Peyer's patch (tissue), 4 donors: ENCODE results near the gene RPL22. TPM values are rescaled to one million over a fixed set of nuclear protein-coding genes. Genes with fewer than 3 reads are reported as not detected.
A peak's percentile ranks its signal among the peaks of the same experiment; 100 is the strongest.
"Not testable (repeated sequence)": the region's sequence is repeated elsewhere in the genome, so short reads cannot be mapped to it uniquely, and the experiment has no call there.

Experiments used
- DNase-seq, 3 donors: peaks; one replicate each; pipeline ENCODE4 v3.0.0-alpha.2; 2017 to 2019
- H3K27ac ChIP-seq, 4 donors: fragments of 200-600 bp; sonication (generic); one replicate each; pipeline ENCODE4 v1.5.1; 2016 to 2019
- H3K27me3 ChIP-seq, 2 donors: fragments of 200-600 bp; sonication (generic); one replicate each; pipeline ENCODE4 v1.5.1; 2019
- H3K36me3 ChIP-seq, 3 donors: fragments of 200-600 bp; sonication (generic); one replicate each; pipeline ENCODE4 v1.5.1; 2016 to 2019
- H3K4me1 ChIP-seq, 4 donors: fragments of 200-600 bp; sonication (generic); one replicate each; pipeline ENCODE4 v1.5.1; 2016 to 2019
- H3K4me3 ChIP-seq, 4 donors: fragments of 200-600 bp; sonication (generic); 1 replicate in 3 of 4; 2 replicates in 1 of 4; pipeline ENCODE4 v1.5.1; 2016 to 2019; ENCODE audit warnings: mild to moderate bottlenecking in 1 of 4
- H3K9me3 ChIP-seq, 4 donors: fragments of 200-600 bp; sonication (generic); one replicate each; pipeline ENCODE4 v1.5.1; 2016 to 2019; ENCODE audit warnings: mild to moderate bottlenecking in 1 of 4
- CTCF ChIP-seq, 6 experiments: fragments of 450-650 bp in 4 of 6; fragments of 200-600 bp in 2 of 6; sonication (generic) in 1 of 6; IDR thresholded peaks; one replicate each; pipeline ENCODE4 v1.5.1; 2017 to 2019; ENCODE audit warnings: antibody characterized with exemption in 6 of 6, mild to moderate bottlenecking in 3 of 6, moderate library complexity in 1 of 6
- POLR2A ChIP-seq, 2 donors: fragments of 450-650 bp; IDR thresholded peaks; one replicate each; pipeline ENCODE4 v1.5.1; 2017; ENCODE audit warnings: antibody characterized with exemption in 2 of 2, mild to moderate bottlenecking in 2 of 2, moderate library complexity in 2 of 2
- total RNA-seq, 4 donors: library from RNA; depleted of rRNA; stranded (reverse); fragments of >200 nt; gene quantifications; one replicate each; pipeline ENCODE4 v1.1.0, GENCODE V29; 2016

Gene RPL22
- total RNA-seq, 4 donors from 2014 or later, result 78.1 to 170 (median 99.0) TPM

GRCh38 chr1:6223617-6224016, 24.2 kb upstream of the RPL22 start:
- Histone ChIP-seq H3K27ac (no peak overlapping the region), H3K4me1 (no peaks in the 10 kb centered on the region), H3K4me3 (no peak overlapping the region), H3K9me3 (no peaks in the 10 kb centered on the region), H3K27me3 (no peaks in the 10 kb centered on the region), H3K36me3 (peaks cover 0 to 55% (median 0%) of the 10 kb centered on the region in 3 donors)
- no peak for DNase-seq
- no peak for TF ChIP-seq CTCF (IDR thresholded peaks at IDR 0.05)
- TF ChIP-seq POLR2A (IDR thresholded peaks at IDR 0.05), result no peak

GRCh38 chr1:6222636-6223035, 23.2 kb upstream of the RPL22 start:
- Histone ChIP-seq H3K27me3 (no peaks in the 10 kb centered on the region), H3K4me3 (no peak overlapping the region), H3K9me3 (no peaks in the 10 kb centered on the region), H3K4me1 (no peaks in the 10 kb centered on the region), H3K36me3 (peaks cover 0 to 45% (median 0%) of the 10 kb centered on the region in 3 donors), H3K27ac (peak overlapping the region in 1 of 4 donors; percentile 38)
- TF ChIP-seq POLR2A (IDR thresholded peaks at IDR 0.05), result no peak
- TF ChIP-seq CTCF (IDR thresholded peaks at IDR 0.05), result no peak
- peak in 1 of 3 donors; percentile 46 for DNase-seq

- H3K36me3 ChIP-seq, result peaks cover 0 to 33% (median 0%) of the 10 kb centered on the region in 3 donors
- no peak for DNase-seq
- no peaks in the 10 kb centered on the region for H3K27me3 ChIP-seq
- no peak overlapping the region for H3K27ac ChIP-seq
- no peaks in the 10 kb centered on the region for H3K4me1 ChIP-seq
- no peaks in the 10 kb centered on the region for H3K9me3 ChIP-seq
- TF ChIP-seq POLR2A (IDR thresholded peaks at IDR 0.05) (no peak), CTCF (IDR thresholded peaks at IDR 0.05) (no peak)
- no peak overlapping the region for H3K4me3 ChIP-seq
These were observed 21.9 kb upstream of the RPL22 start for GRCh38 chr1:6221210-6221784.

GRCh38 chr1:6220236-6220635, 20.8 kb upstream of the RPL22 start:
- H3K9me3 ChIP-seq, result no peaks in the 10 kb centered on the region
- peaks cover 0 to 25% (median 0%) of the 10 kb centered on the region in 3 donors for H3K36me3 ChIP-seq
- no peak overlapping the region for H3K27ac ChIP-seq
- TF ChIP-seq POLR2A (IDR thresholded peaks at IDR 0.05) (no peak), CTCF (IDR thresholded peaks at IDR 0.05) (no peak)
- H3K4me3 ChIP-seq, result no peak overlapping the region
- H3K27me3 ChIP-seq, result no peaks in the 10 kb centered on the region
- H3K4me1 ChIP-seq, result no peaks in the 10 kb centered on the region
- no peak for DNase-seq

GRCh38 chr1:6219641-6220040, 20.2 kb upstream of the RPL22 start:
- H3K27ac ChIP-seq, DNase-seq, H3K4me3 ChIP-seq, H3K9me3 ChIP-seq, H3K4me1 ChIP-seq, H3K27me3 ChIP-seq: not testable (repeated sequence)
- H3K36me3 ChIP-seq, result peaks cover 0 to 20% (median 0%) of the 10 kb centered on the region in 3 donors

- H3K27me3 ChIP-seq, result no peaks in the 10 kb centered on the region
- no peak overlapping the region for H3K27ac ChIP-seq
- H3K9me3 ChIP-seq, result no peaks in the 10 kb centered on the region
- peaks cover 0 to 9% (median 0%) of the 10 kb centered on the region in 3 donors for H3K36me3 ChIP-seq
- TF ChIP-seq CTCF (IDR thresholded peaks at IDR 0.05), result no peak
- no peak for TF ChIP-seq POLR2A (IDR thresholded peaks at IDR 0.05)
- no peak overlapping the region for H3K4me3 ChIP-seq
- no peaks in the 10 kb centered on the region for H3K4me1 ChIP-seq
- no peak for DNase-seq
These were observed 19.2 kb upstream of the RPL22 start for GRCh38 chr1:6218375-6219164.
